Epithelial cell of proximal tubule (primary cell): ENCODE measurements around the gene TIAM1. TPM values are rescaled to one million over a fixed set of nuclear protein-coding genes. Genes with fewer than 3 reads are reported as not detected.
A peak's percentile ranks its signal among the peaks of the same experiment; 100 is the strongest.

Experiments
- DNase-seq: peaks from one replicate; pipeline ENCODE4 v3.0.0-alpha.2; 2011; ENCODE audit warnings: low read depth
- H3K4me3 ChIP-seq: 2 replicates; pipeline ENCODE4 v1.5.1; 2011; ENCODE audit warnings: low read depth, mild to moderate bottlenecking, low read length
- total RNA-seq: library from RNA; depleted of rRNA; stranded (reverse); fragments of >200 nt; gene quantifications from 2 replicates; pipeline ENCODE4 v1.2.3, GENCODE V29; 2015
- TF ChIP-seq, protein P1 (sequence below): conservative IDR thresholded peaks from 2 replicates; pipeline ENCODE4 v1.5.1; 2012; ENCODE audit warnings: low read depth, mild to moderate bottlenecking, low read length

Gene TIAM1
- total RNA-seq, 1 donor from 2014 or later, result 3.6 TPM

DNA sequence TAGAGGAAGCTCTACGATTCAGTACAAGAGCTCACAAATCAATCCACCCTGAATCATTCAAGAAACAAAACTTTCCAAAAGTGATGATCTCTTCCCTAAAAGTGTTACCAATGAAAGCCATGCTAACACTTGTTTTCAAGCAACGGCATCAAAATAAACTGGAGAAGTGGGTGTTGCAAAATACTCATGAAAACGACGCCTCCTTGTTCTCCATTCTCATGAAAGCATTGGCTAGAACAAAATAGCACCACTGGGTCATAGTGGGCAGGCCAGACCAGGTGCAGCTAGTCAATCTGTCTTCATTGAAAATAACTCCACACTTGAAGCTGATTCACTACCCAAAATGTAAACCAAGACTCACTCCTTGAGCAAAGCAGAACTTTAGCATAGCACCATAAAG is 4.3 kb downstream of the TIAM1 start:
- no peak overlapping the region for H3K4me3 ChIP-seq
- DNase-seq, result no peak
- TF ChIP-seq, protein P1, sequence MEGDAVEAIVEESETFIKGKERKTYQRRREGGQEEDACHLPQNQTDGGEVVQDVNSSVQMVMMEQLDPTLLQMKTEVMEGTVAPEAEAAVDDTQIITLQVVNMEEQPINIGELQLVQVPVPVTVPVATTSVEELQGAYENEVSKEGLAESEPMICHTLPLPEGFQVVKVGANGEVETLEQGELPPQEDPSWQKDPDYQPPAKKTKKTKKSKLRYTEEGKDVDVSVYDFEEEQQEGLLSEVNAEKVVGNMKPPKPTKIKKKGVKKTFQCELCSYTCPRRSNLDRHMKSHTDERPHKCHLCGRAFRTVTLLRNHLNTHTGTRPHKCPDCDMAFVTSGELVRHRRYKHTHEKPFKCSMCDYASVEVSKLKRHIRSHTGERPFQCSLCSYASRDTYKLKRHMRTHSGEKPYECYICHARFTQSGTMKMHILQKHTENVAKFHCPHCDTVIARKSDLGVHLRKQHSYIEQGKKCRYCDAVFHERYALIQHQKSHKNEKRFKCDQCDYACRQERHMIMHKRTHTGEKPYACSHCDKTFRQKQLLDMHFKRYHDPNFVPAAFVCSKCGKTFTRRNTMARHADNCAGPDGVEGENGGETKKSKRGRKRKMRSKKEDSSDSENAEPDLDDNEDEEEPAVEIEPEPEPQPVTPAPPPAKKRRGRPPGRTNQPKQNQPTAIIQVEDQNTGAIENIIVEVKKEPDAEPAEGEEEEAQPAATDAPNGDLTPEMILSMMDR, result no peak

DNA sequence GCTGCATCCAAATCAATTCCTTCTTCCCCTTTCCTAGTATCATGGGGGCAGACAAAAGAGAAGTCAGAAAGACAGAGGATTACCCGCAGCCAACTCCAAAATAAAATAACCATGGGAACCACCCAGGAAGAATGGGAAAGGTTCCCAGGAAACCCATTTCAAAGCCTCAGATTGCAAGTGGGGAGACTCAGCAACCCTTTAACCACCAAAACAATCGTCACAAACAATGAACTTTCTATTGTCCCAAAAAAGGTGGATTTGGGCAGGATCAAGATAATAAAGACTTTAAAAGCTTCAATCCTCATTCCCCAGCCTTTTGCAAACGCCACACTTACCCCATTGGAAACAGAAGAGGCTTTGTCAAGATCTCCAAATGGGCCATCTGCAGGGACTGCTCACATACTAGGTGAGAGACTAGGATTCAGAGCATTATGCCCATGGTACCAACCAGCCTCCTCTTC is 5.1 kb downstream of the TIAM1 start:
- TF ChIP-seq, protein P1, result no peak
- H3K4me3 ChIP-seq, result no peak overlapping the region
- no peak for DNase-seq

DNA sequence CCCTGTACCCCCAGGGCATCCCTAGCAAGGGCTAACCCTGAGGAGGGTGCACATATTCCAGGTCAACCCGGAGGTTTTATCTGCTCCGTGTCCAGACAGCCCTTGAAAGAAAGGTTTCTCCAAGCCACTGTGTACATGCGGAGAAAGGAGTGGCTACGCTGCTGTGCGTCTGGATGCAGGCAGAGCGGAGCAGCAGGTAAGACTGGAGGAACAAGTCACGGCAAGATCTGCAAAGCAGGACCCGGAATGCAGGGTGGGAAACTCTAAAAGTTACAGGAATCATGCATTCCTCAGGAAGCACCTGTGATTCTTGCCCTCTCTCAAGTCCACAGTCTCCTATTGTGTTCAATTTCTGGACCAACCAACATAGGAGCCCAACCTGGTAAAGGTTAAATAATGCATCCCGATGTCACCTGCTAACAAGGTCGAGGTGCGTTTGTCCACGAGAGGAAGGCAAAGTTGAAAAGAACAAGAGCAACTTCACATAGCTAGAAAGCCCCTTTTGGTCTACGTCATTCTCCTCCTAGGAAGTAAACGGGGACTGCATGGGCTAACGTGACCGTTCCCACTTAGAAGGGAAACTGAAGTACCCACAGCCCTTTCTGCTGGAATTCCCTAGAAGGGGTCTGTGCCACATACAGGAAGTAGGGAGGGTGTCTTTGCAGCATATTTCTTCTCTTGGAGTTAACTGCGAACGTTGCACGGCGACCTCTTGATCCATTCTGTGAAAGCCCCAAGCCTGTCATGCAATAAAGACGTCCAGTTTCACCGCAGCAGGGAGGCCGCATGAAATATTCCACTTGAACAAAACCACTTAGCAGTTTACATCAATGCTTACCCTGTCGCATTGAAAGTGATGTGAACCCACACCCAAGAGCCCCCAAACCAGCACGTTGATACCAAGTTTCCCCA is 5.8 kb downstream of the TIAM1 start:
- TF ChIP-seq, protein P1, result no peak
- DNase-seq, result no peak
- H3K4me3 ChIP-seq, result no peak overlapping the region

DNA sequence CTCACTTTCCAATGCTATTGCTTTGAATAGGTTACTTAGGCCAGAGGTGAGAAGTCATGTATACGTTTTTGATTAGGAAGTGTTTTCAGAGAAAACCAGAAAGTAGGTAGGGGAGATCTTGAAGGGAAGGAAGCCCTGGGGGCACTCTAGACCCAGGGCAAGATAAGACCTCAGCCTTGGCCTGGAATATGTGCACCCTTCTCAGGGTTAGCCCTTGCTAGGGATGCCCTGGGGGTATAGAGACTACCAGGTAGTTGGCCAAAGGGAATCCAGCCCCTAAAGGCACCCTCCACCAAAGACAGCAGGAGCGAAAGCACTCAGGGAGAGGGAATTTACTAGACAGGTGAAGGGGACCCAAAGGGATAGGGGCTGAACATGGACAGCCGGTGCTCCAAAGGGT is 7.0 kb downstream of the TIAM1 start:
- H3K4me3 ChIP-seq, result no peak overlapping the region
- TF ChIP-seq, protein P1, result no peak
- DNase-seq, result no peak

DNA sequence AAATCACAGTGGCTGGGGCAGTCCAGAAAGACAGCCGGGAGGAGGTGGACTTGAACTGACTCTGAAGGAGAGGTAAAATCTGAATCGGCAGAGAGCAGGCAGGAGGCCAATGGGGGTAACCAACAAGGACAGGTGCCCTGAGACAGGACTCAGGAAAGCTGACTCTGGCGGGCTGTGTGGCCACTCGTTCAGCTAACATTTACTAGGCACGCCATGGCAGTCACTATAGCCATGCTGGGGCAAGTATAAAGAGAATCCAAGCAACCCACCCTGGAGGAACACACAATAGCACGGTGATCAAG is 7.4 kb downstream of the TIAM1 start:
- H3K4me3 ChIP-seq, result no peak overlapping the region
- DNase-seq, result no peak
- TF ChIP-seq, protein P1, result no peak

DNA sequence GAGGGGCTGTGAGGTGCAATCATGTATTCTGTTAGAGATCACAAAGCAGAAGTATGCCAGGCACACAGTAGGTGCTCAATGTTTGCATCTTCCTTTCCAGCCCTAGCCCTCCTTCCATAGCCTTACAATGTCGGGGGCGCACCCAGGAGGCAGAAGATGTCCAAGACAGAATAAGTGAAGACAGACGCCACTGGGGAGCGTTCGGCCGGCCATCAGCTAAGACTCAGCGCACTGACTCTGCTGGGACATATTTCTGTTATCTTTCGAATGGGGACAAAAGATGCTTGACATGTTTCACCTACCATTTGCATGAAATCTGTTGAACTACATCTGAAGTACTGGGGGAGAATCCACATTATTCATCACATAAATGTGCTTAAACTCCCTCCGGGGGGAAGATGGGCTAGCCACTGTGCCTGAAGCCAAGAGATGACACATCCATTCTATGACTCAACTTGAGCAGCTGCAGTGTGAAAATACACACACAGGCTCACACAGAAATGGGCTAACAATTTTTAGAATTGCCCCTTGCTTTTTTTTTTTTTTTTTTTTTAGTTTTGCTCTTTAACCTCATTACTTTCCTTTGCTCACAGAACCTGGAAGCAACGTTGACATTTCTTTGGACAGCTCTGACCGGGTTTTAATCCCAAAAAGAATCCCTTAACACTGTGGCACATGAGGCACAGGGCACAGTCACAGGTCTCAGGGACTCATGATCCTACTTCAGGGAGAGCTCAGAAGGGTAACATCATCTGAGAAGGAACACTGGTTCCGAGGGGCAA is 7.9 kb downstream of the TIAM1 start:
- no peak overlapping the region for H3K4me3 ChIP-seq
- peak; percentile 37 for DNase-seq
- TF ChIP-seq, protein P1, result no peak
